HCEC 1CT (cell line): Measurements from ENCODE around the gene GPSM1.
"Not testable (repeated sequence)": the region's sequence is repeated elsewhere in the genome, so short reads cannot be mapped to it uniquely, and the experiment has no call there.

Experiments used
- DNase-seq: peaks from one replicate; pipeline ENCODE4 v3.0.0-alpha.2; 2017

GPSM1 gene

DNA sequence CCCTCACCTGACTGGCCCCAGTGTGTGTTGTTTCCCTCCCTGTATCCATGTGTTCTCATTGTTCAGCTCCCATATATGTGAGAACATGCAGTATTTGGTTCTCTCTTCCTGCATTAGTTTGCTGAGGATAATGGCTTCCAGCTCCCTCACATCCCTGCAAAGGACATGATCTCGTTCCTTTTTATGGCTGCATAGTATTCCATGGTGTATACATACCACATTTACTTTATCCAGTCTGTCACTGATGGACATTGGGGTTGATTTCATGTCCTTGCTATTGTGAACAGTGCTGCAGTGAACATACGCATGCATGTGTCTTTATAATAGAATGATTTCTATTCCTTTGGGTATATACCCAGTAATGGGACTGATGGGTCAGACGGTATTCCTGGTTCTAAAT lies 7.4 kb upstream of the GPSM1 start:
- DNase-seq = not testable (repeated sequence)

DNA sequence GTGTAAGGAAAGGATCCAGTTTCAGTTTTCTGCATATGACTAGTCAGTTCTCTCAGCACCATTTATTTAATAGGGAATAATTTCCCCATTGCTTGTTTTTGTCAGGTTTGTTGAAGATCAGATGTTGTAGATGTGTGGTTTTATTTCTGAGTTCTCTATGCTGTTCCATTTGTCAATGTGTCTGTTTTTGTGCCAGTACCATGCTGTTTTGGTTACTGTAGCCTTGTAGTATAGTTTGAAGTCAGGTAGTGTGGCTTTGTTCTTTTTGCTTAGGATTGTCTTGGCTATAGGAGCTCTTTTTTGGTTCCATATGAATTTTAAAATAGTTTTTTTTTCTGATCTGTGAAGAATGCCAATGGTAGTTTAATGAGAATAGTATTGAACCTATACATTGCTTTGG lies 6.4 kb upstream of the GPSM1 start:
- not testable (repeated sequence) for DNase-seq

DNA sequence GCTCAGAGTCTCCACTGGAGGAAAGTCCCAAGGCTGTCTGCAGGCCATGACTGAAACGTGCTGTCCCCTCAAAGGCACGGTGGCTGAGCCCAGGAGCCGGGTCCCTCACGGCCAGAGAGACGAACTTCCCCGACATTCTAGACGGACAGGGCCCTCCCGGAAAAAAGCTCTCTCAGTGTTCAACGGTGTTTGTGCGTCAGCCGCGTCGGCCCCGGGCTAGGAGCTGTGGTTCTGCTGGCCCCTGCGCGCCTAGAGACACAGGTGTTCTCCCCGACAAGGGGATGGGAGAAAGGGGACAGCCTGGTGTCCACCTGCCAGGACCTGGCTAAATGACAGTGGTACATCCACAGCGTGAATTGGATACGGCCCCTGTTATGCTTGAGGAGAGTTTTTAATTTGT lies 5.8 kb upstream of the GPSM1 start:
- no peak for DNase-seq

DNA sequence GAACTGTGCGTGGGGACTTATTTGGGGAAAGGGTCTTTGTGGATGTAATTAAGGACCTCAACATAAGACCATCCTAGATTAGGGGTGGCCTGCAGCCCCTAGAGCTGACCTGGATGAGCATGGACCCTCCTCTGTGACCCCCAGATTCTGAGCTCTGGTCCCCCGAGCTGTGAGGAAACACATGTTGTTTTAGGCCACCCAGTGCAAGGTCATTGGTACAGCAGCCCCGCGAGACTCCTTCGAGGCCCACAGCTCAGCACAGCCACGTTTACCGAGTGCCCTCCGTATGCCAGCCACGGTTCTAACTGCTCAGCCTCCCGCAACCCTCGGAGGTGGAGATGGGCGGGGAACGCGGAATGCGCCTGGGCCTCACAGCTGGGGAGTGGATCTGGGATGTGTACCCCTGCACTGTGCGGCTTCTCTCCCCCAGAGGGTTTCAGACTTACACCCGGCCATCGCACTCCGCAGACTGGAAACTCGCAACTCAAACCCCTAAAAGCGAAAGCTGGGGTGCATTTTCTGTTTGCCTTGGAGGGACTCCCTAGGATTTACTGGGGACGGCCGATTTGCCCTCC lies 4.5 kb upstream of the GPSM1 start:
- DNase-seq = no peak

DNA sequence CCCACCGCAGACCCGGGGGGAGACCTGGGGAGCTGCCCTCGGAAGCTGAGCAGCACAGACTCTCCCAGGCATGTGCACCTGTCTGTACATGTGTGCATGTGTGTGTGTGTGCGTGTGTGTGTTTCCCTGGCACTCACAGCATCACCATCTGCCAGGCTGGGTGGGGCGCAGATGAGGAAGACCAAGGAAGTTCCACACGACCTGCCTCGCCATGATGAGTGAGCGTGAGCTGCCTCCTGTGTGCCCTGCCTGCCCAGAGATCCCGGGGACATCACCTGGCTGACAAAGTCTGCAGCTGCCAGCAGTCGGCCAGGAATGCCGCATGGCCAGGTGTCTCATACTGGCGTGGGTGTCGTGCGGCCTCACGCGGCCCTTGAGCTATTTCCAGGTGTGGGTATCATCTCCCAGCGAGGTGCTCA lies 4.0 kb upstream of the GPSM1 start:
- no peak for DNase-seq

DNA sequence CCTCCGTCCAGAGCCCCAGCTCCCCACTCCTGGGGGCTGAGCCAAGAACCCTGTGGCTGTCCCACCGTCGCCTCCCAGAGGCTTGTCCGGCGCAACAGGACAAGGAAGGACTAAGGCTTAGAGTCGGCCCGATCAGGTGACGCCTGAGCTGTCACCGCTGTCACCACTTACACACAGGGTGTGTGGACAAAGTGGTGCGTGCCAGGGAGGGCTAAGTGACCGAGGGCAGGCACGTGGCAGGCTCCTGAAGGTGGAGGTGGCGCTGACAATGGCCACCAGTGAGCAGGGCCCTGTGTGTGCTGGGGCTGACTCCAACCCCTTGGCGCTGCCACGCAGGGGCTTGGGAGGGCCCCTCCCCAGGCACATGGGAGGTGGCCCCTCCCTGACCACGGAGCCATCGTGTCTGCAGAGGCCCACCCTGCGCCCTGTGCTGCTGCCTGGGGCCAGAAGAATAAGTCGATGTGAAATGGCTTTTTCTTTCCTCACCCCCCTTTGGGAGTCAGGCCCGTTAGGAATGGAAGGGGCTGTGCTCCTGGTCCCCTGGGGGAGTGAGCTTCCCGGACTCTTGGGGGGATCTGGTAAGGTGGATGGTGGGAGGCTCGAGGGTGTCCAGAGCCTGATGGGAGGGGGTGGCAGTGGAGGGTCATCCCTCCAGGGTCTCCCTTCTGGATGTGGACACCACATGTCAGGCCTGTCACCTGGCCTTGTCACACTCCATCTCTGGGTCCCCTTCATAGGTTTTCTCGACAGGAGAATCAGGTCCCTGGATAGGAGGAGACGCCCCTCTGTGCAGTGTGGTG lies 2.6 kb upstream of the GPSM1 start:
- DNase-seq = no peak

DNA sequence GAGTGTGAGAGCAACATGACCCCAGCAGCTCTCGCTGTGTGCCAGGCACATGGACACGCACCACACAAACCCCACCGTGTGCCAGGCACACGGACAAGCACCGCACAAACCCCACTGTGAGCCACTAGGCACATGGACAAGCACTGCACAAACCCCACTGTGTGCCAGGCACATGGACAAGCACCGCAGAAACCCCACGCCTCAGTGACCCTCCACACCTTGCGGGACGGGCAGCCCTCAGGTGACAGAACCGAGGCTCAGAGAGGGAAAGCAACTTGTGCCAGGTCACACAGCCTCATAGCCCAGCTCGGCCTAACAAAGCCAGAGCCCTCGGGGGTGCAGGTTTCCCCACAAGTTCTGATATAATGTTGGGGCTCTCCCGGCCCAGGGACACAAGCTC lies 2.0 kb upstream of the GPSM1 start:
- no peak for DNase-seq

DNA sequence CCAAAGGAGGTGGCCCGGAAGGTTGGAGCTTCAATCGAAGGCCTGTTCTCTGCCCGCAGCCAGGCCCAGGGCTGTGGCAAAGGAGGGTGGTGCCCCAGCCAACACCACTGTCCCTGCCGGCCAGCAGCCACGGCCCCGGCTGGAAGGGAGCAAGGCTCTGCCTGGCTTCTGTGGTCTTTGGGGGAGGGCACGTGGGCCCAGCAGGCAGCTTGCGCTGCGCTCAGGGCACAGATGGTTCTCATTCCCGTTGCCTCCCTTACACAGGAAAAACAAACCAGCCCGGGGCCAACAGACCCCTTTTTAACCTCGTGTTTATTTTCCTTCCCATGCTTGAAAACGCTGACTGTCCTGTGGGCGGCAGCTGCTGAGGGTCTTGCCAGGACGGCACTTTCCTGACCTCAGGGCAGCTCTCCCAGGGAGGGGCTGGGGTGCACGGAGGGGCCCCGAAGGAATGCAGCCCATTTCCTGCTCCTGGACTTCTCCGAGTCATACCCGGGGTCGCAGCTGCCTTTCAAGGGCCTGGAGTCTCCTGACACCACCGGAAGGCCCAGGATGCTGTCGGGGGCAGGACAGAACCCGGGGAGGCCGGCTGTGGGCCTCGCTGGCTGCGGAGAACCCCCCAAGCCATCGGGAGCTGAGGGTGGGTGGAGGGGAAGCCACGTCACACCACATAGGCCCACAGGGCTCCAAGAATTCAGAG lies 1.1 kb upstream of the GPSM1 start:
- DNase-seq = no peak

DNA sequence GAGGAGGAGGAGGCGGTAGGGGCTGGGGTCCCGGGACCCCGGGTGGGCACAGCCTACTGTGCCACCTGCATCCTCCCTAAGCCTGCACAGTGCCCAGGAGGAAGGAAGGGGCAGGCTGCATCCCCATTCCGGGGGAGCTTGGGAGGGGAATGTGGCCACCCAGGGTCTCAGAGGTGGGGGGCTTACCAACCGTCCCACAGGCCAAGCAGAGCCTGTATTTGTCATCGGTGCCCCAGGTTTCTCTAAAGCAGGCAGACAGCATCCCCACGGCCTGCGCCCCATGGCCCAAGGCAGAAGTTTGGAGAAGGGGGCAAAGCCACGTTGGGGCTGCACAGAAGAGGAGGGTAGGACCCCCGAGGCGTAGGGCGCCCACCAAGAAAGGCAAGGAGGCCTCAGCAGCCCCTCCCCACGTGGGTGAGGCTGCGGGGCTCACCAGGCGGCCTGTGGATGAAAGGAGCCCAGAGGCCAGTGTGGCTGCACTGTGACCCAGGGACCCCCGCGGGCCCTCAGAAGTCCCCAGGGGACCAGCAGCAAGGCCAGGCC lies 507 bp upstream of the GPSM1 start:
- DNase-seq = no peak

DNA sequence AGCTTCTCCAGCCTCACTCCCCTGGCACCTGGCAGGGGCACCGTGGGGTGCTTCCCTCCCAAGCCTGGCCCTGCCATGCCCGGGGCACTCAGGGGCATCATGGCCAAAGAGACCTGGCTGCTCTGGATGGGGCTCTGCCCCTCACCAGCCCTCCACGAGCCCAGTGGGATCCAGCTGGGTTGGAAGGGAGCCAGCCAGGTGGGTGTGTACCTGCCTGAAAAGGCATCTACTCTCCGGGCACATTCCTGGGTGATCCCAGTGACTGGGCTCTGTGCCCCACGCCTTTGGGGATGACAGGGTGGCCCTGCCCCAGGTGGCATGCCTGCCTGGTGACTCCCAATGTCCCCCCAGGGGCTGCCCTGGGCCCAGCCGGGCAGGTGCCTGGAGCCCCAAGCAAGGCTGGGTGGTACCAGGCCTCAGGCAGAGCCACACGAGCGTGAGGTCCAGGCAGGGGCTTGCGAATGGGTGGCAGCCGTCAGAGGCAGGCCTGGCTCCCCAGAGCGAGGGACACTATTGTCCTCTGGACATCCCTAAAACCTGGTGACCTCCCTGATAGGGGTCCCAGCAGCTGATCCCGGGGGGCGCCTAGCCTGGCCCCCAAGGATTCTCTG lies 777 bp downstream of the GPSM1 start:
- DNase-seq = no peak

DNA sequence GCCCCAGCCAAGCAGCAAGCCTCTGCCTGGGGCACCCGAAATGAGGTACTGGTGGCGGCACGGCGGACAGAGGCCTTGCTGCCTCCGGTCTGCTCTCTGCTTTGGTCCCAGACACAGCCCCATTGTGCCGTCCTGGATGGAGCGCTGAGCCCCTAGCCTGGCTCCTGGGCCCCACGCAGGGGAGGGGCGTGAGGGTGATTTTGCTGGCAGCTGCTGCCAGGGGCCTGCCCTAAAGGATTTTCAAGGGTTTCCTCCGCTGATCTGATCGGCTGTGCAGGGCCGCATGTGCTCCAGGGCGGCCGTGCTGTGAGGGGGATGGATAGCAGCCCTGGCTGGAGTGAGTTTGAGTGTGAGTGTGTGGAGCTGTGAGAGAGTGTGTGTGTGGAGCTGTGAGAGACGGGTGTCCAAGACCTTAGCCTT lies 1.3 kb downstream of the GPSM1 start:
- no peak for DNase-seq

DNA sequence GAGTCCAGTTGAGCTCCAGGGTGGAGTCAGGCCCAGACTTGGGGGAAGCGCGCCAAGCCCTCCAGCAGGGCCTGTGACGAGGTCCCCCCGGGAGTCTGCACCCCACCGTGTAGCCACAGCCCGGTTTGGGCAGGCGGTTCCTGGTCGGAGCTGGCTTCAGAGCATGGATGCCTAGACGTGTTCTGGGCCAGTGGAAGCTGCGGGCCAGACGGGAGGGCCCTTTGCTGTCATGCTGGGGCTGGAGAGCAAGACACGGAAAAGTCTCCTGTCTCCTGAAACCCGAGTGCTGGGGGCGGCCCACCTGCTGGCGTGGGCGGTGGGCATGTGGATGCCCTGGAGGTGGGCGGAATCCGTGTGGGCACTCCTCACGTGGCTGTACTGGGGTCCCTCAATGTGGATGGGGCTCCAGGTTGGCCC lies 1.9 kb downstream of the GPSM1 start:
- DNase-seq = no peak

DNA sequence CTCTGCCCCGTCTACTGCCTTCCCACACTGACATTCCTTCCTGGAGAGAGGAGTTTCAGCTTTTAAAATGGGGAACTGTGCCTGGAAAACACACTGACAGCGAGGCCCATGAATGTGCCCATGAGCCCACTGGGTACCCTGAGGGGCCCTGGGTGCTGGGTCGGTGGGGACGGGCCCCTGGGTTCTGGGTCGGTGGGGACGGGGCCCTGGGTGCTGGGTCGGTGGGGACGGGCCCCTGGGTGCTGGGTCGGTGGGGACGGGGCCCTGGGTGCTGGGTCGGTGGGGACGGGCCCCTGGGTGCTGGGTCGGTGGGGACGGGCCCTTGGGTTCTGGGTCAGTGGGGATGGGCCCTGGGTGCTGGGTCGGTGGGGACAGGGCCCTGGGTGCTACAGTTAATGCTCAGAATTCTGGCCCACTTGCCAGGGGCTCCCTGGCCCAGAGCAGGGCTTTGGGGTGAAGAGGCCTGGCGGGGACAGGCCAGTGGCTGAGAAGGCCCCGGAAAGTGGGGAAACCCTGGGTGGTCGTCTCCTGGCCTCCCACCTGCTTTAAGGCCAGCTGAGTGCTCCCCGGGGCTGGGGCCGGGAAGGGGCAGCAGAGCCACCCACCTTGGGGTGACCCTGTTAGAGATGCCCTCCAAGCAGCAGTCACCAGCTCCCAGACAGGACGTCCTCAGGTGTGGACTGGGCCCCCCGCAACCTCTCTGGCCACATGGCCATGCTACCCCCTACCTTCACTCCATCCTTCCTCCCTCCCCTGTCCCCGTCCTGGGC lies 2.5 kb downstream of the GPSM1 start:
- DNase-seq = no peak

DNA sequence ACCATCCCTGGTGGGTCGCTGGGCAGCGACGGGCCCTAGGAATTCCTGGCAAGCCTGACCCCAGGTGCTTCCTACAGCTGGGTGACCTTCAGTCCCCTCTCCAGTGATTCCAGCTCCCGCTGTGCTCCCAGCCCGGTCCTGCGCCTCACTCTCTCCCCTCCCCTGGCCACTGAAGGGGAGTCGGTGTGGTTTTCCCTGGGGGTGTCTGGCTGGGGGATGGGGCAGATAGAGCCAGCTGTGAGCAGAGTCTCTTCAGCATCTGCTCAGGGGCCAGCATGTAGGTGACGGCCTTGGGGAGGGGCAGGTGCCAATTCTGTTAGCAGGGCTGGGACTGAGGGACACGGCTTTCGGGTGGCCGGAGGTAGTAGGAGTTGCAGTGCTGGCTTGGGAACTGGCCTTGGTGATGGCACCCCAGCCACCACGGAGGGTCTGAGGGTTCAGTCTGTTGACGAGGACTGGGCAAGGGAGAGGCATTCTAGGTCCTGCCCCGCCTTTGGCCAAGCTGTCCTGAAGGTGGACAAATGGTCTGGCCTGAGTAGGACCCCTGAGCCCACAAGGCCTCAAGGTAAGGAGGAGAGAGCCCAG lies 3.2 kb downstream of the GPSM1 start:
- DNase-seq = no peak

DNA sequence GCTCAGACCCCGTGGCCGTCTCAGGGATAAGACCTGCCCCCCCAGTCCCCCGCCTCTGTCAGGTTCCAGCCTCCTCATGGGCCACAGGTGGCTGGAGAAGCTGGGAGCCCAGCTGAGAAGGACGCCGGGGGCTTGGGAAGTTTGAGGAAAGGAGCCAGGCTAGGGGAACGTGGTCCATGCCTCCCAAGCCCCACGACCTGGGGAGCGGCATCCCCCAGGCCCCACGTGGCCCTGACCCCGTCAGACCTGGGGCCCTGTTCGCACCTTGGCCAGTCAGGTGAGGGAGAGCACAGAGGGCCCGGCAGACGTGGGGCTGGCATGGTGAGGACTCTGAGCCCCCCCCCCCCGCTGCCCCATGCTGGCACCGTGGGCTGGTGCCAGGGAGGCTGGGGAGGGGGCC lies 3.7 kb downstream of the GPSM1 start:
- no peak for DNase-seq

DNA sequence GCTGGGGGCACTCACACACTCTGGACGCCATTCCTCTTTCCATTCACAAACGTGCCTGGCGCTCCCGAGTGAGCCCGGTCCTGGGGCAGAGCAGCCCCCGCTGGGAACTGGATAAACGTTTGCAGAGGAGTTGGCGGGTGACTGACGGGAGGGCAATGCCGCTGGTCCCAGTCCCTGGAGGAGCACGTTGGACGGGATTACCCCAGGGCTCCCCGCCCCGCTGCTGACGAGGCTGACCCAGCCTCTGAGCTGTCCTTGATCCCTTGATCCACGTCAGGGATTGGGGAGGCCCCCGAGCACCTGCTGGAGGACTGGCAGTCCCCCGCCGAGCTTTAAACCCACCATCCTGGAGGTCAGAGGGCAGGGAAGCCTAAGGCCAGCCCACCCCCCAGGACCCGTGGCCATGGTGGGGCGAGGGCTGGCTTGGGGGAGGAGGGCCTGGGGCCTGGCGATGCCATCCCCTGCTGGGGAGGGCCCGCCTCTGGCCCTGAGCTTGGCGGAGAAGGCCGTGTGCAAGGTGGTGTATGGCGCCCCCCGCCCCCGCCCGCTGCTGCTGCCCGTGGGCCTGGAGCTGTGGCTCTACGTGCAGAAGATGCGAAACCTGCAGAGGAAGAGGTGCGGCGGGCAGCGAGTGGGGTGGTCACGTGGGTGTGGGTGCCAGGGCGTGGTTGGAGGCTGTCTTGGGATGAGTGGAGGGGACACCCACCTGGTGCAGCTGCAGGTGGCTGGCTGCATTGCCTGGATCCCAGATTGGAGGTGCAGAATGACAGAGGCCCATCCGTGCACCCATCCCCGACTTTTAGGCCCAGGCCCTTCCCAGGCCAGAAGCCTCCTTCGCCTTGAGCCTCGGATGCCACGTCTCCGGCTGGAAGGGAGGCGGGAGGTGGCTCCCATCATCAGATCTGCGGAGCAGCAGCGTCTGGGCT lies 4.5 kb downstream of the GPSM1 start:
- no peak for DNase-seq

DNA sequence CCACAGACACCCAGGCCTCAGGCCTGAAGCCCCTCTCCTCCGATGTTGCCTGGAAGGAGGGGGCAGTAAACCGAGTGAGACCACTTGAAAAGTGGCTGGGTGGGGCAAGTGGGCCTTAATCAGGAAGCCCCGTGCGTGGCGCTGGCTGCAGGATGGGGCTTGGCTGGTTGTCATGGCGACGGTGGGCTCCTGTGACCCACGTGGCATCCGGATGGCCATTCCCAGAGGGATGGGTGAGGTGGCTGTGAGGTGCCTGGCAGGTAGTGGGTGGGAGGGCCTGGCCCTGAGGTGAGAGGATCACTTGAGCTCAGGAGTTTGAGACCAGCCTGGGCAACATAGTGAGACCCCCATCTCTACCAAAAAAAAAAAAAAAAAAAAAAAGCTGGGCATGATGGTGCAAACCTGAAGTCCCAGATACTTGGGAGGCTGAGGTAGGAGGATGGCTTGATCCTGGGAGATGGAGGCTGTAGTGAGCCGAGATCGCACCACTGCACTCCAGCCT lies 5.2 kb downstream of the GPSM1 start:
- DNase-seq = no peak

DNA sequence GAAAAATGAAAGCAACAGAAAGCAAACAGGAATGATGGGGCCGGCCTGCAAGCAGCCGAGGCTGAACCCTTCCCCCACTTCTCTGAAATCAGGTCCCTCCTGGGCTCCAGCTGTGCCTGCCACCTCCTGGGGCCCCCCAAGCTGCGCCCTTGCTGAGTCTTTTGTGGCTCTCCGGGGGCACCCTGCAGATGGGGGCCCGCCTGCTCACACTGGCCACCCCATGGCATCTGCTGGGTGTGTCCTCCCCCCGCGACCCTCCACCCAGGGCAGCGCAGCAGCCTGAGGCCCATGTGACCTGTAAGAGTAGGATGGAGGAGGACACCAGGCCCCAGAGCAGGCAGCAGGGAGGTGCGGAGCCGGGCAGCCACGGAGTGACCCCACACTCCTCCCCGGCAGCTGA lies 5.7 kb downstream of the GPSM1 start:
- DNase-seq = no peak

DNA sequence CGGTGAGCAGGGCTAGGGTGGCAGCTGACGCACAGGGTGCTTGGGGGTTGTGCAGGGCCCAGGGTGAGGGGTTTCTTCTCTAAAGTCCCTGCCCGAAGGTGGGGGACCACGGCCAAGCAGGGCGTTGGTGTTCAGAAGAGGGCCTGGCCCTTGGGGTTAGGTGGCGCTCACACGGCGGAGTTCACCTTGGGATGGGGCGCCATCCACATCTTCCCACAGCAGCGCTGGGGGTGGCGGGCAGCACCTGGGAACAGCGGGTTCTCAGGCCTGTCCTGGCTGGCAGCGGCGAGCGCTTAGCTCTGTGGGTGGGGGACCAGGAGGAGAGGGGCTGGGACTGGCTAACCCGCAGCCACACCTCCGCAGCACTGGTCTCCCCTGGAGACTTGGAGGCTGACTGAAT lies 6.1 kb downstream of the GPSM1 start:
- no peak for DNase-seq

DNA sequence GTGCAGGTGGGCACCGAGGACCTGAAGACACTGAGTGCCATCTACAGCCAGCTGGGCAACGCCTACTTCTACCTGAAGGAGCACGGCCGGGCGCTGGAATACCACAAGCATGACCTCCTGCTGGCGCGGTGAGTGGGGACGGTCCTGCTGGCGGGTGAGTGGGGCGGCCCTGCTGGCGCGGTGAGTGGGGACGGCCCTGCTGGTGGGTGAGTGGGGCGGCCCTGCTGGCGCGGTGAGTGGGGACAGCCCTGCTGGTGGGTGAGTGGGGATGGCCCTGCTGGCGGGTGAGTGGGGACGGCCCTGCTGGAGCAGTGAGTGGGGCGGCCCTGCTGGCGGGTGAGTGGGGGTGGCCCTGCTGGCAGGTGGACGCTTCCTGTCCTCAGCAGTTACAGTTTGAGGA lies 7.2 kb downstream of the GPSM1 start:
- DNase-seq = no peak
